Measurements from ENCODE around the gene MS4A18.

- TF ChIP-seq CTCF (IDR thresholded peaks at IDR 0.05) (no peak), EP300 (IDR thresholded peaks at IDR 0.05) (no peak), POLR2A (IDR thresholded peaks at IDR 0.05) (no peak)
Observed at GRCh38 chr11:60777106-60777505, 52.6 kb downstream of the MS4A18 start.

Measured in ovary (tissue), 3 donors.